ENCODE measurements around the gene LRRC32.
"Not testable (repeated sequence)": the region's sequence is repeated elsewhere in the genome, so short reads cannot be mapped to it uniquely, and the experiment has no call there.

The LRRC32 gene

DNA sequence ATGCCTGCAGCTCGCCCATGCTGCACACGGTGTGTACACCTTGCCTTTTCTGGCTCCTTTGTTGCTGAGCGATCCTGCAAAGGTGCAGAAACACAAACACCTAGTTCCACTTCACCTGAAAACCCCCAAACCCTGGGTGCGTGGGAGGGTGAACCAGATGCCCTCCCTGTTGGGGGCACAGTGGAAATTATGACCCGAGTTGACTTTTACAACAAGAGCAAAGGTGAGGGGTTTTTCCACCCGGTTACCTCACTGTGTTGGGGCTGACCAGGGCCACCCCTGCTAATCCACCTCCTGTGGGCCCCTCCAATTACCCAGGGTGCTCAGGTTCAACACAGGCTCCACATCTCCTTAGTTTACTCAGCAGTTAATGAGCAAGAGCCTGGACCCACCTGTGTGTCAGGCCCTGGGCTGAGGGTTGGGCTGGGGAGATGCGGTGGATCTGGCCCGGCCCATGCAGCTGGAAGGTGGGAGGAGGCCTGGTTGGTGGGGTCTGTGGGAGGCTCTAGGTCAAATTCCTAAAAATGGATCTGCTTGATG is 42.1 kb downstream of the LRRC32 start:
- DNase-seq (ENCODE audit: low spot score) = no peak

DNA sequence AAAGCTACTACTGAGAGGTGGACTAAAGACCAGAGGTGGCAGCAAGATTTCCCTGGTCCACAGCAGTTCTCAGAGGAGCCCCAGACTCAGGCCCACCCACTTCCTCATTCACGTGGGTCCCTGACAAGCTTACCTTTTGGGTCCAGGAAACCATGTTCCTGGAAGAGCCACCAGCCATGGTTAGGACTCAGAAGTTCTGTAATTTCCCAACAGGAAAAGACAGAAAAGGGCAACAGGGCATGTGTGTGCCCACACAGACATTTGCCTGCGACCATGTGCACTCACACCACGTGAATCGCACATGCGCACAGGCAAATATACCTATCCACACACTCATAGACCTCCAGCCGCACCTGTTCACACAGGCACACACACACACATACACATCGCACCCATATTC is 42.9 kb downstream of the LRRC32 start:
- no peak for DNase-seq (ENCODE audit: low spot score)

DNA sequence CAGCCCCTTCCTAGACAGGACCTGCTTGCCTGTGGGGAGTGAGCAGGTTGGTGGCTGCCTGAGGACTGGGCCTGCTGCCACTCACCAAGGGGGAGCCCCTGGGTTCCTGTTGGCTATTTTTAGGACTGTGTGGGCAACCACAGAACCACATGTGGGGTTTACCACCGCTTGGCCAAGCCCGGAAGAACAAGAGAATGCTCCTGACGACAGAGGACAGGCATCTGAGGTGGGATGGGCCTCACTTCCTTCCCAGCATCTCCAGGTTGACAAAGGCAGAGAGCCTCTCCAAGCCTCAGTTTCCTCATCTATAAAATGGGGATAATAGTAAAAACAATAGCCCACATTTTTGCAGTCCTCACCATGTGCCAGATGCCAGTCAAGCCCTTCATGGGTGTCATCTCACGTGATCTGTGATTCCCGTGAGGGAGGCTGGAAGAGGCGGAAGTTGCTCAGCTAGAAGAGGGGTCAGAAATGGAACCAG is 43.6 kb downstream of the LRRC32 start:
- DNase-seq (ENCODE audit: low spot score) = peak; percentile 12

DNA sequence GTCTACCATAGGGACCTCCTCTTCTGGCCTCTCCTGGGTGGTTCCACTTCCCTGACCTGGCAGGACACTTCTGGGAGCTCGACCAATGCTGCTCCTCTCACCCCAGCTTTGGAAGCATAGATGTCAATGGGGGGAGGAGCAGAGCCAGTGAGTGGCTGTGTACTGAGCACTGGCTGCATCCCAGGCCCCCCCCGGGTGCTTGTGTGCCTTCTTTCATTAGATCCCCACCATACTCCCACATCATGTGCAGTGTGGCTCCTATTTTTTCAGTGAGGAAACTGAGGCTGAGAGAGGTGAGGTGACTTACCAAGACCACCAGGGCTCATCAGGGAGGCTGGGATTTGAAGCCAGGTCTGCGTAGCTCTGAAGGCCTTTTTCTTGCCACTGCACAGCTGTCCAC is 44.3 kb downstream of the LRRC32 start:
- no peak for DNase-seq (ENCODE audit: low spot score)

DNA sequence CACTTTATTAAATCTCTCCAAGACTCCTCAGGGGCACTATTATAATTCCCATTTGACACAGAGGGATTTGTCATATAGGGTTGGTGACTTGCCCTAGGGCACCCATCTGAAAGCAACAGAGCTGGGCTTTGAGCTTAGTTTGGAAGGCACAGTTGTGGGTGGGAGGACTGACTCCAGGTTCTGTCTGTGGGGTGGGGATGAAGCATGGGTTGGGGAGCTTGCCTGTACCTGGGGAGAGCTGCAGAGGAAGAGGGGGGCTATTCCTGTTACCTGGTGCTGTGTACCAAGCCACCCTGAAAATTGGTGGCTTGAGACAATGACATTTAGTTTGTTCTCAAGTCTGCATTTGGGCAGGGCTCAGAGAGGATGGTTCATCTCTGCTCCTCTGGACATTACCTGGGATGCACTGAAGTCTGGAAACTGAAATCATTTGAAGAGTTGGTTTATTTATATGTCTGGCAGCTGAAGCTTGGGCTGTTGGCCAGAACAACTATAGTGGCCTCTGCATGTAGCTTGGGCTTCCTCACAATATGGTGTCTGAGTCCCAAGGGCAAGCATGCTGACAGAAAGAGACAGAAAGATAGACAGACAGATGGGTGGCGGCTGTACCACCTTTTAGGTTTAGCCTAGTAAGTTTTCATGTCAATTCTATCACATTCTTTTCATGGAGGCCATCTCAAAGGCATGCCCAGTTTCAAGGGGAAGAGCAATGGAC is 44.9 kb downstream of the LRRC32 start:
- no peak for DNase-seq (ENCODE audit: low spot score)

DNA sequence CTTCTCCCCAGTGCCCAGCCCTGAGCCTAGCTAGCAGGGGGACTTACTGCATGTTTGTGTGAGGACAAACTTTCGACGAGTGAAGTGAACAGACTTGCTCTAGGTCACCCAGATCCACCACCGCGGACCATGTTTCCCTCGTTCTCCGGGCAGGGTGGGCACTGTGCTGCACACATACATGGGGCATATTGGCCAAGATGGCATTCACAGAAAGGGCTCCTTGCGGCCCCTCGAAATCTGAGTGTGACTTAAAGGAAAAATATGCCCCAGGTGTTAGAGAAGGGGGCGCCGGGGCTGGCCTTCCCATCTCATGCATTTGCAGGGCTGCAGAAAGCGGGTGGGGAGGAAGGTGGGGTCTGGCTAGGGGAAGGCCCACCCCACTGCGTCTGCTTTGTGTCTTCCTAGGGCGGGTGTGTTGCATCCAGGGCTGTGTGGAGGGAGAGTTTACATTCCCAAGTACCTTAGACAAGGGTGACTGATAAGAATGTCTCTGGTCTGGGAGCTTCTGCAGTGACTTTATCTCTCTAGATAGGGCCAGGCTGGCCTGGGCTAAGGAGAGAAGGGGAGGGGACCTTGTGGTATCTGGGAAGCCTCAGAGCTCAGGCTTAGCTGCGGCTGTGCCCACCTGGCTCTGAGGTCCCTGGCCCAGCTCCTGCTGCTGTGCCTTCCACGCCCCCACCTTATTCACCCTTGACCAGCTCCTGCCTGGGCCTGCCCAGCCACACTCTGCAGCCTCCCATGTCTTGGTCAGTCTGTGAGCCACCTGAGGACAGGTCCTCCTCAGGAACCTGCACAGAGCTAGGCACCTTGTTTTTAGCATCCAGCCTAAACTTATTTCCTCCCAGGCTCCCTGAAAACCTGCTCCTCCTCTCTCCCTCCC is 45.8 kb downstream of the LRRC32 start:
- no peak for DNase-seq (ENCODE audit: low spot score)

DNA sequence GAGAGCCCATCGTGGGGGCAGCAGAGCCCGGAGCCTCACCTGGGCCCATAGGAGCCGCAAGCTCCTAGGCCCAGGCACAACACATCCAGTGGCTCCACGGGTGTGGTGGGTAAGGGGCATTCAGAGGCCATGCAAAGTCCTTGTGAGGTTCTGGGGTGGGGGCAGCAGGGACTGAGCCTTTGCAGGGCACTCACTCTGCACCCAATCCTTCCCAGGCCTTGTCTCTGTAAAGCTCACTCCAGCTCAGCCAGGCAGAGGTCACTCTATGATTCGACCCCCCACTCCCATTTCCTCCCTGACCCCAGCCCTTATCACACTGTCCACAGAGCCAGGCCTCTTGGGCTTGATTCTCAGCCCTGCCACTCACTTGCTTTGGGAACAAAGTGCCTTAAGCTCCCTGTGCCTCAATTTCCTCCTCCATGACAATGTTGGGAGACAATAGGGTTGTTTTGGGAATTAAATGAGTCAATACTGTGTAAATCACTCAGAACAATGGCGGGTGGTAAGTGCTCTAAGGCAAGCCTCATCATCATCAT is 46.6 kb downstream of the LRRC32 start:
- DNase-seq (ENCODE audit: low spot score) = no peak

DNA sequence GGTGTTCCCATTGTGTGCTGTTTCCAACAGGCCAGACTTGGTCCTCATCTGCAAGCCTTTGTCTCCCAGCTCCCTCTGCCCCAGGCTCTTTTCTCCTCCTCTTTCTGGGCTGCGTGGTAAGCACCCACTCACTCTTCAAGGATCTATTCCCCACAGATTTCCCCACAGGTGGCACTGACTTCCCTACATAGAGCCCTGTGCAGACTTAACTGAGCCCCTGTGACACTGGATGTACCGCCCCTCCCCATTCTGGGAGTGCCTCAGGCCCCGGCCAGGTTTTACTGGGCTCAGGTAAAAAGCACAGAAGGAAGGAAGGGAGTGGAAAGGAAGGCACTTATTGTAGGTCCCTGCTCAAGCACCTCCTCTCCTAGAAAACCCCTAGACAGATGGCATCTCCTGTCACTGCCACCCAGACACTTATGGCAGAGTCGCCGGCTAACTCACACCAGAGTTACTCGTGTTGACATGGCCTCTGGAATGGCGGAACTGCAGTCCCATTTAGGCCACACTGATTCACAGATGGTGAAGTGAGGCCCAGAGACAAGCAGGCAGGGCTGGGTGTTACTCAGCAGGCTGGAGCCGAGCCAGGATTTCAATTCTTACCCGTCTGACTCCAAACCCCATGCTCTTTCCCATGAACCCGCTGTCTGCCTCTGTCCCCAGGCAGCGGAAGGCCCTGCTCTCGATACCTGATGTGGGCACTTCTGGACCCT is 47.2 kb downstream of the LRRC32 start:
- DNase-seq (ENCODE audit: low spot score) = no peak

DNA sequence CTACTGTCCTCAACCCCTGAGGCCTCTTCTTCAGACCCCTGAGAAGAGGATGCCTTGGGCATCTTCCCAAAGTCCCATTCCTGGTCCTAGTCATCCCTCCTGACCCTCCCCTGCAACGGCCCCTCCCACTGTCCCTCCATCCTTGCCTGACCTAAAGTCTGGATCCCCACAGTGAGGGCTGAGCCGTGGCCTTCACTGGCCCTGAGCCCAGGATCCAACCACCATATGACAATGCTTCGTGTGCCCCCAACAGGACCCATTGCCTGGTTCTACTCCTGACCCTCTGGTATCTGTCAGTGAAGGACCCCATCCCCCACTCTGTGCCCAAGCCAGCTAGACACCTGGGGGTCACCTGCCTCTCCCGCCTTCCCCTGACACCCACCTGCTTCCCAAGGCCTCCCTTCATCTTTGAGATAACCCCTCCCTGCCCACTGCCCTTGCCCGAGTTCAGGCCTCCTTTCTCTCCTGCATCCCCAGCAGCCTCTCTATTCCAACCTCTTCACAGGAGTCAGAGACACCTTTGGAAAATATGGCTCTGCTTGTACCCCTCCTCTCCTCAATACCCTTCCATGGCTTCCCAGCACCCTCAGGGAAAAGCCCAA is 48.0 kb downstream of the LRRC32 start:
- no peak for DNase-seq (ENCODE audit: low spot score)

DNA sequence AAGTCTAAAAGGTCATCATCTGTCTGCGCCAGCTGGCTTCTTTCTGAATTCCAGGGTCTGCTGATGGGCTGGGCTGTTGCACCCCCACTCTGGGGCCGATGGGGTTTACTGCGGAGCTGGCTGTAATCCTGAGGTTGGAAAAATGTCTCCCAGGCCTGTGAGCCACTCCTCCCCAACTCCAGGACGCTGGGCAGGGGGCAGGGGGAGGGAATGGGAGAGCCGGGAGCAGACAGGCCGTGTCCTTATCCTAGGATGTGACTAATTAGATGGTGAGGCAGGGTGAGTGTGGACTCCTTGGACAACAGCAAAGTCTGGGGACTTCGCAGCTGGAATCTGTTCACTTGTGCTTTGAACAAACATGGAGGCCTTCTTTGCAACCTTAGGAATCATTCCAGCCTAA is 48.7 kb downstream of the LRRC32 start:
- no peak for DNase-seq (ENCODE audit: low spot score)

DNA sequence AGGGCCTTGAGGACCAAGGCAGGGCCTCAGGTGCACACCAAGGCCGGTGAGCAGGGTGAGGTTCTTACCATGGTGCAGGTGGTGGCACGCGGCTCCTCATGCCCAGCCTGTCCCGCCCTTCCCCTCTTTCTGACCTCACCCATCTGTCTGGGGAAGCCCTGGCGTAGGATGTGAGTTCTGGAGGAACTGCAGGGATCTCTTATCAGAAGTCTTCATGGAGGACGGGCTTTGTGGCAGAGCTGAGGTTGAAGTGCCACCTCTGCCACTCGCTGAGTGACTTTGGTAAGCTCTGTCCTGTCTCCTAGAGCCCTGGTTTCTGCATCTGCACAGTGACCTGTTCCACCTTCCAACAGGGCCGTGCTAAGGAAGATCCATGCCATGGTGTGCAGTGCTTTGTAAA is 49.1 kb downstream of the LRRC32 start:
- DNase-seq (ENCODE audit: low spot score) = no peak

DNA sequence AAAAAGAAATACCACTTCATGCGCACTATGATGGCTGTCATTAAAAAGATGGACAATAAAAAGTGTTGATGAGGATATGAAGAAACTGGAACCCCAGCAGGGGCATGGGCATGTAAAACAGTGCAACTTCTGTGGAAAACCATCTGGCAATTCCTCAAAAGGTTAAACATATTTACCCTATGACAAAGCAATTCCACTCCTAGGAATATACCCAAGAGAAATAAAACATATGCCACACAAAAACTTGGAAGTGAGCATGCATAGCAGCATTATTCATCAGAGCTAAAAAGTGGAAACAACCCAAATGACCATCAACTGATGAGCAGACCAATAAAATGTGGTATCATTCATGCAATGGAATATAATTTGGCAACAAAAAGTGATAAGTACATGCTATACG is 50.1 kb downstream of the LRRC32 start:
- no peak for DNase-seq (ENCODE audit: low spot score)

DNA sequence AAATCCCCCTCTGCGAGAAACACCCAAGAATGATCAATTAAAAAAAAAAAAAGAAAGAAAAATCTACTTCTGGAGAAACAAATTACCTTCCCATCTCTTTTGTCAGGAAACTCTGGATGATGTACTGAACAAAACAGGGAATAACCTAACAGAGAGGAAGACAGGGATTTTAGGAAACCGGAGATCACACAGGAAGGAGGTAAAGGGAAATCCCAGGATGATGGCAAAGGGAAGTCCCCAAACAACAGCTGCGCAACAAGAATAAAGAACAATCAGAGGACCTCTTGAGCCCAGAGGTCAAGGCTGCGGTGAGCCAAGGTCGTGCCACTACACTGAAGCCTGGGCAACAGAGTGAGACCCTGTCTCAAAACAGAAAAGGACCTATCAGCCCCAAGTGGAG is 50.7 kb downstream of the LRRC32 start:
- not testable (repeated sequence) for DNase-seq (ENCODE audit: low spot score)

DNA sequence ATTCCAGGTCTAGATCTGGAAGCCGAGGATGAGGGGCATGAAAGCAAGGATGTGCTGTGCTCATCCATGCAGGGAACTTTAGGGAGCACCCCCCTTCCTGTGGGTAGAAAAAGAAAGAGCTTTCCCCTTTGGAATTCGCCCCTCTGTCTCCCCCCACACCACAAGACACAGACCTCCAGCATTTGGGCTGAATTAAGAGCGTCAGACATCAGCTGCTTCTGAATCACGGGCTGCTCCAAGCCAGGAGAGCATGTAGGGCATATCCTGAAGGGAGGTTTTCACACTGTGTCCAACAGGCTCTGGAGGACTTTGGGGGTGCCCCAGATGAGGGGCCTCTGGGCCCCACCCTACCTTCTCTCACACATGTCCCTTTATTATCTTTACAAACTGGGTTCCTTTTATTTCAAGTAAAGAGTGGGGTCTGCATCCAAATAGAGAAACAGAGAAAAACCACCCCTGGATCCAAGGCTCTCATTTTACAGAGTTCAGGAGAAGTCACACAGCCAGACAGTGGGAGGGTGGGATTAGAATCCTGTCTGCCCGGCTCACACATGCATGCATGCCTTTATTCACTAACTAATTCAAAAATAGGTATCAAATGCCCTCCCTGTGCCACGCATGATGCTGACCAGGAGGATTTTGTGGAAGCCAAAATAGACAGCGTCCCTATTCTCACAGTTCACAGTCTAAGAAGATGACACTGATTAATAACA is 52.8 kb downstream of the LRRC32 start:
- DNase-seq (ENCODE audit: low spot score) = no peak

DNA sequence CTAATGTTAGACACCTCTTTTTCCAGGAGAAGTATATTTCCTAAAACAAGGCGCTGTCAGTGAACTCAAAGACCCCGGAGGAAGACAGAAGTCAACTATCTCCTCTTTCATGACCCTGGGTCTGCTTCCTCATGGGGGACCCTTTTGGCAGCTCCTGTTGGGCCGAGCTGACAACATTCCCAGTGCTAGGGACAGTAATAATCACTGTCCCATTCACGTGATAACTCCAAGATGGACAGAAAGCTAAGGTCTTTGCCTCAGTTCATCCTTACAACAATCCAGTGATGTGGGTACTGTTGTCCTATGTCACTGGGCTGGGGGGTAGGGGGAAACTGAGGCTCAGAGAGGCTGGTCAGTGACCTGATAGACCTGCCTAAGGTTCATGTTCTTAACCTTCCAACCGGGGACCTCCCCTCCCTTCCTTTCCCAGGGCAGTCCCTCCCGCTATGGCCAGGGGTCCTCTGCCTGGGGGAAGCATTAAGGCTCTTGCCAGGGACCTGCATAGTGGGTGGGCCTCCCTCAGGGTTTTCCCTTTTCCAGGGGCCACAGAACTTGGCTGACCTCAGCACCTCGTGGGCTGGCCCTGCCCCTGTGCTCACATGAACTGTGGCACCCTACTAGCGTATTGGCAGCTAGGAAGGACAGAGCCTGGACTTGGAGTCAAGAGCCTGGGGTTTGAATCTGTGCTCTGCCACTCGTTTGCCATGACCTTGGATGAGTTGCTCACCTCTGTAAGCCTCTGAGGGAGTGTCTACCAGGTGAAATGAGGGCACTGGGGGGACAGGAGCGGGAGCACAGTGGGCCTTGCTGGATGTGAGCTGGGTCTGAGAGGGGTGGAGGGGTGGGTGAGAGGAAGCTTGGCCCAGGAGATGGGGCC is 53.6 kb downstream of the LRRC32 start:
- DNase-seq (ENCODE audit: low spot score) = no peak

DNA sequence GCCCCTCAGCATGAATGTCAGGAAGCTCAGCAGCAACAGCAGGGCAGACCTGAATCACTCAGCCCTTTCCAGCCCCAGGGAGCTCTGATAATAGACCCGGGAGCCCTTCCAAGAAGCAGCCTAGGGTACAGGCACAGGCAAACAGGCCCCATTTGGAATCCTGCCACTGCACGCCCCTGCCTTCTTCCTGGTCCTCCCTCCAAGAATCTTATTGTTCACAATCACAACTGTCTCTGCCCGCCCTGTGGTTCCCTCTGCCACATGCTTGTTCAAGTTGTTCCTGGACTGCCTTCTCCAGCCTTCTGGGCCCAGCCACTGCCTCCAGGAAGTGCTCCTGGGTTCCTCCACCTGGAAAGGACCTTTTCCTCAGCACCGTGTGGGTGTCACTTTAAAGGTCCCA is 54.6 kb downstream of the LRRC32 start:
- DNase-seq (ENCODE audit: low spot score) = no peak

DNA sequence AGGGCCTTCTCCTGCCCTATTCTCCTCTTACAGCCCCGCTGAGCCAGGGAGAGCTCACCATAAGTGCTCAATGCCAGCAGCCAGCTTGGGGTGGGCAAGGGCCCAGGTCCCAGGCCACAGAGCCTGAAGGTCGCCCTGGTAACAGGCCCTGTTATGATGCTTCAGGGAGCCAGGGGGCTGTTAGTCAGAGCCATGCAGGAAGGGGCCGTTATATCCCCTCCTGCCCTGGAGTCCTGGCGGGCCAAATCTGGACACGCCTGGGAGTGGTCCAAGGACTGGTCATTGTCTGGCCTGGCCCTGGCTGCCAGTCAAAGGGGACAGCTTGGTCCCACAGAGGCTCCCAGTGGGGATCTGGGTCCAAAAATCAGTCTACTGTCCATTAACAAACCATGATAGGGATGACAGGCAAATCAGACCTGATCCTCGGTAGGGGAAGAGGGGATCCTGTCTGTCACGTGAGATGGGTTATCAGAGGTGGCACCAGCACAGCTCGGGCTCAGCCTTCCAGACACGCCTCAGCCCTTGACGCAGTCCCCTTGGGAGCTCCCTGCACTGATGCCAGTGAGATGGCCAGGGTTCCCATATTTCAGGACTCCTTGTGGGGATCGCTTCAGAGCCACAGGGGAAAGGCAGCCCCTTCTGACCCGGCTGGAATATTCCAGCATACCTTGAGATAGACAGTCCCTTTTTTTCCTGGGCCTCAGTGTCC is 55.9 kb downstream of the LRRC32 start:
- no peak for DNase-seq (ENCODE audit: low spot score)

DNA sequence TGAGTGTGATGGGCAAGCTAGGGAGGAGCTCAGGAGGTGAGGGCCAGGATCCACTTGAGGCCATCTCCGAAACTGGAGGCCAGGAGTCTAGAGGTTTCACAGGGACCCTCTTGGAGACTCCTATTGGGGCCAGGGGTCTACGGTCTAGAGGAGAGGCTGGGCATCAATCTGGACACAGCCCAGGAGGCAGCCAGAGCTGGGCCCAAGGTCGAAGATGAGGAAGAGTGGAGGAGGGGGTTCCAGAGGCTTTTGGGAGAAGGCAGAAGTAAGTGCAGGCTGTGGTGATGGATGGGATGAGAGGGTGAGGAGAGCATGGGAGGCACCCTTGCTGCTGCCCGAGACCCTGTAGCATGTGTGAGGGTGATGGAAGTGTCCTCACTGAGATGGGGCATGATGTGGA is 56.6 kb downstream of the LRRC32 start:
- DNase-seq (ENCODE audit: low spot score) = no peak

DNA sequence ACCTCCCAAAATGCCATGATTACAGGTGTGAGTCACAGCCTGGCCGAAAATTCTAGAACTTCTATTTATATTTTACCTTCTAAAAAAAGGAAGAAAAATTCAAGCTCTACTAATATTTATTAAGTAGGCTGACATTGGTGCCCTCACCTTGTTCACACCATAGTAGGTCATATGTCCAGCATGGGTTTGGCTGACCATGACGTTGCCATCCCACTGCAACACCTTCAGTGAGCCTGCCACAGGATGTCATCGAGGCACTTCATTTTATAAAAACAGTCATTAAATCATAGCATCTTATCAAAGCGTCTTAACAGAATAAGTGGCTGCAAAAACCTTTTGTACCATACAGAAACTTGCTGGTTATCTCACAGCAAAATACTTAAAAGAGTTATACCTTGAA is 58.3 kb downstream of the LRRC32 start:
- DNase-seq (ENCODE audit: low spot score) = no peak

Data from CD4-positive, alpha-beta T cell treated with Interleukin-2 at 100 ng/mL for 4 hours (primary cell).